ENCODE results near the gene COLEC12.
A peak's percentile ranks its signal among the peaks of the same experiment; 100 is the strongest.

Gene COLEC12

GRCh38 chr18:383135-383534, 117.4 kb downstream of the COLEC12 start:
- DNase-seq = no peak

- DNase-seq = no peak
Observed at GRCh38 chr18:382423-382984, 118.0 kb downstream of the COLEC12 start.

GRCh38 chr18:379681-380330, 120.7 kb downstream of the COLEC12 start:
- peak in 1 of 14 donors; percentile 16 for DNase-seq

- DNase-seq = peak in 10 of 14 donors; percentile 5 to 55 (median 50)
Observed at GRCh38 chr18:378079-378478, 122.4 kb downstream of the COLEC12 start.

DNA sequence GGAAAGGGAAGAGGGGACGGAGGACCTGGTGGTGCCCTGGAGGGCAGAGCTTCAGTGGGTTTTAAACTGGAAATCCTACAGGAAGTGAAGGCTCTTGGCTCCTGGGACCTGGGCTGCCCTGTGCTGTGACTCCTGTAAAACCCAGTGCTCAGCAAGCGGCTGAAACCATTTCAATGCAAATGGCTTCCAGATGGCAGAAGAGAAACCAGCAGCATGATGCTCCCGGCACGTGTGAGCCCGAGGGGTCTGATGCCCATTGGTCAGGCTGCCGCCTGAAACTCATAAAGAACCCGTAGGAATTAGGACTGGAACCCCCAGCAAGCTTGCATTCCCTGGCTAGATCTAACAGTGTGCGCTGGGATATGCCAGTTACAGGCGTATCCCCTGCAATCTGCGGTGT, 123.4 kb downstream of the COLEC12 start:
- no peak for DNase-seq

DNA sequence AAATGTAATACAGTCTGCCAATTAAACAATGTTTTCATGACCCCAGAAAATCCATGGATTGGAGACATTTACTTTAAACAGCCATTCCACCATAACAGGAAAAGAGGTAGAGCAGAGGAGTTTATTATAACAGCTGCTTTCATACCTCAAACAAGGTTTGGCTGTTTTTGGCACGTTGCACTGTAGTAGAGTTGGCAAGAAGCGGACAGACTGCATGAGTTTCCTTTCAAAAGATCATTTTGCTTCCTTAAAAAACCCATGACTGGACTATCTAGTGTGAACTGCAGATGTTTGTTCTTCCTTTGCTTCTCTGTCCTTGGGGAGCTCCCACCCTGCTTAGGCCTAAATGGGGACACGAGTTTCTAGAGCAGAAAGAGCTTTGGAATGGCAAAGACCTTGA, 124.2 kb downstream of the COLEC12 start:
- DNase-seq = no peak

DNA sequence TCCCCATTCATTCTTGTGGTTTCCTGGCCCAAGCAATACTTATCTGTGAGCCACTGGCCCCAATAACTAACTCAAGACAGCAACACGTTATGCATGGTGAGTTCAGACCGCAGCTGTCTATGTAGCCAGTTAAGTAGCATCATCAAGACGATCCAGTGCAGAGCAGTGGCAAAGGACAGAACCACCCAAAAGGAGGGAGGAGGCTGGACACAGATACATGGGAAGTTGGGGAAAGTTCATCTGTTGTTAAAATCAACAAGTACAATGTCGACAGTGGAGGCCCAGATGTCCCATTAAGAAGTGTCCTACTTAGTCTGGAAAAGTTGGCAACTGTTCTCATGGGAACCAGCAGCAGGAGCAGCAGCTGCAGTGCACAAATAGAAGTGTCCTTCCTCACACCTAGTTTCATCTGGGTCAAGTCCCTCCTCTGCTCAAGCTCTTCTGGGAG, 125.8 kb downstream of the COLEC12 start:
- no peak for DNase-seq

- DNase-seq = no peak
Observed at GRCh38 chr18:373780-374179, 126.7 kb downstream of the COLEC12 start.

DNA sequence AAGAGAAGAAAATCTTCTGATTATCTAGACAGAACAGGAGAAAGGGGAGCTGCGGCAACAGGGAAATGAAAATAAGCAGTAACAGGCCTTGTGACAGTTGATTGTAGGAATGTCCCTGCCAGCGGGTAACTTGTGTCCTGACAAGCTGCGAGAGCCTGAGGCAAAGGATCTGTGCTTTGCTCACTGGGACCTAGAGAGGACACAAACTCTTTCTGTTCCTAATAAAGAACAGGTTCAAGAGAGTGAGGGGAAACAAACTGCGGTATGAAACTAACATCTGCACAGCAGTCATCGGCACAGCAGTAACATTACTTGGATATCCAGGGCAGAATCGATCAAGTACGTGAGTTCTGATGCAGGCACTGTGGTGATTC, 128.9 kb downstream of the COLEC12 start:
- no peak for DNase-seq

DNA sequence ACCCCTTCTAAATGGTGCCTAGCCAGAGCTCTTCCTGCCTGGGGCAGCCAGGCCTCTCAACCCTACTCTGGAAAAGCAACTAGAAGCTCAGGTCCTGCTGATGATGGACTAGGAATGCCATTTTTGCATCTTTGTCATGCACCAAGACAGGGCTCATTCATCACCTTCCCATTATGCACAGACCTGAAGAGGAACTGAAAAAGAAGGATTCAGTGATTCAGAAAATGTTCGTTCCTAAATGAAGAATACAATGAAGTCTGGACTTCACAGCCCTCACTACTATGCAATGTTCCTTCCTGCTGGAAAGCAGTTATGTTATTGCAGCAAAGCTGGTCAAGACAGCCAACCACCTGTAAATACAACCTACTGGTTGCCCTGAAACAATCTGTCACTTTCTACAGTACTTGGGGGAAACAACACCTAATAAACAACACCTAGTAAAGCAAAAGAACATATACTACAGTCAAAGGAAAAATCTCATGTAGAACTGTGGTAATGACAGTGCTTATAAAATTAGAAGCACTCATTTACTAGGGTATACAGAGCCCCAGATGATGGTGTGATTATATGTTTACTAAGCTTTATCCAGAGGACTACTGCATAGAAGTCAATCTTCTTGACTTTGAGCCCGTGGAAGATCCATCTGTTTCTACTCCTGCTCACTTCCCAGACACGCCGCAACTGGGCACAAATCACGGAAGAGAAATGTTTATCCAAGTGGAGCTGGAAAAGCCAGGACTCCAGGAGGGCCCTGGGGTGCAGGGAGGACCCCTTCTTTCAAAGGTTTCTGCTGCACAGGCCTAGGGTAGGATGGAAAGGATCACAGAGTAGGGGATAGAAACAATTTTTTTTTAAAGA, 129.5 kb downstream of the COLEC12 start:
- DNase-seq = no peak

DNA sequence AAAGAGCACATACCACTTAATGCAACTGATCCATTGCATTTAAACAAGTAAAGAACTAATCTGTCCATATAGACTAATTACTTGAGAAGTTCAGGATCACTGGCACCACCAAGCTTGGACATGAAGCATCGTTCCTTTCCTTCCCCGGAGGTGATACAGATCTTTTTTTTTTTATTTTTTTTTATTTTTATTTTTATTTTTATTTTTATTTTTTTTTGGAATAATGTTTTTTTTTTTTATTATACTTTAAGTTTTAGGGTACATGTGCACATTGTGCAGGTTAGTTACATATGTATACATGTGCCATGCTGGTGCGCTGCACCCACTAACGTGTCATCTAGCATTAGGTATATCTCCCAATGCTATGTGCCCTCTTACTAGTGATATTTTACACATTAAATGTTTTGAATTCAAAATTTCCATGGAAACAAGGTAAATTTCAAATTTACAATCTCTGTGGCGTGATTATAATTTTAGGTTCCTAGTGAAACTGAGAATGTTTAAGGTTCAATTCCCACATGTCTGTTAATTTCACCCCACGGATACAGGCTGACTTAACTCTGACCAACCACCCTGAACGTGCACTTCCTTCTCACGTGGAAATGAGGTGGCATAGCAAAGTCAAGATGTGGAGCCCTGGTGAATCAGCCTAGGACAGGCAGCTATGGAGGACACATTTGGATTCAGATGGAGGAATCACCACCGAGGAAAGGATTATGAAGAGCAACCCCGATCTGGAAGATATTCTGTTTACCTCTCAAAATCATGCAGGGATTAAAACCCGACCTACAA, 131.1 kb downstream of the COLEC12 start:
- no peak for DNase-seq

DNA sequence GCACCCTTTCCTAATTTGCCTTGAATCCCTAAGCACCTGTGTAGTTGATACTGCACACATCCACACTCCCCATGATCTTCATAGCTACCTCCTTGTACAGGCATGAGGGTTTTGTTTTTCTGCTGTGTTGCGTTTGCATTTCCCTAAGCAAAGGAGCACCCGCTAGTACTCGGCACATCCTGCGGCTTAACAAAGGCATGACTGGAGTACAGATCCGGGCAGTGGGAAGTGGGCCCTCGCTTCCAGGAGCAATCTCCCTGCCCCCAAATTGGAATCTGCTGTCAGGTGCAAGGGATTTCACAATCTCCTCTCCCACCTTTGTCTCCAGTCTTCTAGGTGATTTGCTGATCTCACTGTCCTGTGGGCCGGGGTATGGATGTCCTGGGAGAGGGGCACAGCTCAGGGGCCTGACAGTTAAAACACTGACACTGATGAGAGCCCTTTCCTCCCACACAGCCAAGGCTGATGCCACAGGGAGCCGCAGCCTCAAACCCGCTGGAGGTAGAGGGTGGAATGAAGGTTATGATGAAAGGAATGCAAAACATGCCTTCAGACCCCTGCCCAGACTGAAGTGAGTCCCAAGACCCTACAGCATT, 133.9 kb downstream of the COLEC12 start:
- DNase-seq = no peak

- no peak for DNase-seq
Observed at GRCh38 chr18:365651-366050, 134.8 kb downstream of the COLEC12 start.

DNA sequence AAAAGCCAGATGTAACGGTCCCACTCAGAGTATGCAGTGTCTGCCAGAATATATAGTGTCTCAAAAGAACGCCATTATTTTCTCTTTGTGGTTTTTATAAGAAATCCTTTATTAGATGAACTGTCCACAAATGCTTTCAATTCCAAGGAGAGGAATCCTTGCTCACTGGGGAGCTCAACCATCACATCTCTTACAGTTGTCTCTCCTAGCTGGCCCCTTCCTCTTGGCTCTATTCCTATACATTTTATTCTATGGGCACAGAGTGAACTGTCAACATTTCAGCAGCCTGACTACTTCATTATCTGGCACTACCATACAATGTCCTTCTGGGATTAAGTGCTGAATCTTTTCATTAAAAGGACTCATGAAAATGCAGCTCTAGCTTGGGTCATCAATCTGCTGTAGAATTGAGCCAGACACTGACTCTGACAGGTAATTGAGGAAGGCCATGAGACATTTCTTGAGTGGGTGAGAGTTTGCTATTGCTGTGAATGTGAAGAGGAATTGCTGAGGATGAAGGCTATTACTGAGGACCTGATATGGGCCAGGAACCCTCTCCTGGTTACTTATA, 136.2 kb downstream of the COLEC12 start:
- no peak for DNase-seq

- DNase-seq = no peak
Observed at GRCh38 chr18:363301-364085, 137.0 kb downstream of the COLEC12 start.

- no peak for DNase-seq
Observed at GRCh38 chr18:362311-363290, 137.9 kb downstream of the COLEC12 start.

GRCh38 chr18:361941-362310, 138.6 kb downstream of the COLEC12 start:
- no peak for DNase-seq

DNA sequence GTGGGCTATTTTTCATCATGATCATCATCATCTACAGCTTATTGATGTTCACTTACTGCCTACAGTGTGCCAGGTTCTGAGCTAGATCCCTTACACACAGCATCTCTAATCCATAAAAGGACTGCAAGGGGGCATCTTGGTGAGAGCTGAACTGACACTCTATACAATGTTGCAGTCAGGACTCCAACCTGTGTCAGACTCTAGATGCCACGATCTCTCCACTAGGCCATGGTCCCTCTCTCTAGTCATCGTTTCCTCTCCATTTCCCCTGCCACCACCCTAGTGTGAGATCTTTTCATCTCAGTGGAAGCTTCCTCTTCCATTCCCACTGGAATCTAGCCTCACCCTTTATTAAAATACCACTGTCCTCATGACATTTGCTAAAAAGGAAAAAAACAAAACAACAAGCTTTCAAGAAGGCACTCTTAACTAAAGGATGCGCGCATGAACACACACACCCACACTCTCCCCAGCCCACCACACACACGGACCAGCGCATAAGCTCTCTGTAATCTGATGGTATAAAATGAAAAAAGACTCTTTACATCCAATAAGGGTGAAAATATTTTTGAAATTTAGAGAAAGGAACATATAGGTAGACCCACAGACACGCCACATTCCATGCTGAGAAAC, 139.3 kb downstream of the COLEC12 start:
- DNase-seq = no peak

GRCh38 chr18:360676-361075, 139.8 kb downstream of the COLEC12 start:
- DNase-seq = no peak

GRCh38 chr18:356778-357177, 143.7 kb downstream of the COLEC12 start:
- DNase-seq = no peak

Data from C1 segment of cervical spinal cord (tissue), 14 donors.